Activated gamma-delta T cell treated with anti-CD3 and anti-CD28 coated beads, Interleukin-2, amount 50 U/mL, for 16 hours (primary cell): ENCODE results near the gene SOX5.

Source experiments
- DNase-seq: peaks from one replicate; pipeline ENCODE4 v3.0.0-alpha.2; 2020; ENCODE audit warnings: low read depth

The SOX5 gene

DNA sequence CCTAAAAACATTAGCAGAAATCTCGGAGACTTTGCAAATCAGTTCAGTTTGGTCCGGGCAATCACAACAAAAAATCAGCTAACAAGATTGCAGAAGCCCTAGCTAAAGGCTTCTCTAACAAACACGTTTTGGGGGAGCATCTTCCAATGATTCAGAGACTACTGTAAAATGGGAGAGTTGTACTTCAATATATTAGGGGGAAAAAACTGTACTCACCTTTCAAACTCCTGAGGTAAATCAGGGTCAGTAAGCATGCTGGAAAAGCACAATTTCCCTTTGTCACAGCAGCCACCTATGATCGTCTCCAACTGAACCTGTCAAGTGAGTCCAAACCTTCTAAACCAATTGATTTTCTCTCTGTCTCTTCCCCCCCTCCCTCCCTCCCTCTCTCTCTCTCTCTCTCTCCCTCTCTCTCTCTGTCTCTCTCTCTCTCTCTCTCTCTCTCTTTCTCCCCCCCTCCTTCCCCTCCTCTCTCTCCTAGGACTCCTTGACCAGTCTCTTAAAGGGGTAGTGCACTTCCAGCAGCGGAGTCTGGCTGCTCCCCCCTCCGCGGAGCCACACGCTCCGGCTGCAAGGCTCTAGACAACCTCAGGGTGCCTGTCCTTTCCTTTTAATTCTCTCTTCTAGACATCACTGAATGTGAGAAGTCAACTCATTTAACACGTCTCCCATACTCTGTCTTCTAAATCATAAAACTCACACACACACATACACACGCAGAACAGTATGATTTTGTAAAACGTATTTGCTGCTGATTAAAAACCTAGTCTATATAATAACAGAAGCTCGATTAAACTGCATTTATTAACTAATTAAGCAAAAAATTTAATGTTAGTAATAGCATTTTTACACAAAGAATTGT is at the start of gene SOX5:
Gene SOX5, minus strand, starts transcription at position 323 of the 862 bp plus-strand sequence. Its CDS starts 69 bp downstream, at position 254.
- DNase-seq = no peak

DNA sequence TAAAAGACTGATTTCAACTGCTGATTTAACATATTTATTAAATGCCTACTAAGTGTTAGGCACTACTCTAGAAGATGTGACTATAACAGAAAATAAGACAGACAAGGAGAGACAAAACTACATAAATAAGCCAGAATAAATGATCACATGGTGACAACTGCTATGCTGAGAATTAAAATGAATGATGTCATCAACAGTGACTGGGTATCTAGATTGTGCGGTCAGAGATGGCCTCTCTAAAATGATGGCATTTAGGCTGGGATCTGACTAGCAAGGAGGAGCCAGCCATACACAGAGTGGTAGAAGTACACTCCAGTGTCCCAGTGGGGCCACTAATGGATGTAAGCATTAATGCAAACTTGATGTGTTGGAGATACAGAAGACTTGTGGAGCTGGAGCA is 37.6 kb upstream of the SOX5 start:
- DNase-seq = no peak

DNA sequence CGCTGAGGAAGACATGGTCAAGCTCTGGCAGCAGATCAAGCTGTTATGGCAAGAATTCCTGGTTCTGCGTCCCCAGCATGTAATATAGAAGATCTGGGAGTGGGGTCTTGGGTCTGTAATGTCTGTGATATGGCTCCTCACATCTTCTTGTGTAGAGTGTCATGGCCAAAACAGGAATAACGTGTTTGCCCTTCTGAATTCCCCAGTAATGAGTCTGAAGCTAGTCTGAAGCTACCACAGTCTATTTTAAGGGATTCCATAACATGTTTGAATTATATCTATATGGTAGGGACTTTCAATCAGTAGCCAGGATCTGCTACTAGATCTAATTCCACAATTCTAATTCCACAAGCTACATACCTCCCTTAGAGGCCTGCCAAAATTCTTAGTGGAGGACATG is 31.4 kb upstream of the SOX5 start:
- DNase-seq = no peak

DNA sequence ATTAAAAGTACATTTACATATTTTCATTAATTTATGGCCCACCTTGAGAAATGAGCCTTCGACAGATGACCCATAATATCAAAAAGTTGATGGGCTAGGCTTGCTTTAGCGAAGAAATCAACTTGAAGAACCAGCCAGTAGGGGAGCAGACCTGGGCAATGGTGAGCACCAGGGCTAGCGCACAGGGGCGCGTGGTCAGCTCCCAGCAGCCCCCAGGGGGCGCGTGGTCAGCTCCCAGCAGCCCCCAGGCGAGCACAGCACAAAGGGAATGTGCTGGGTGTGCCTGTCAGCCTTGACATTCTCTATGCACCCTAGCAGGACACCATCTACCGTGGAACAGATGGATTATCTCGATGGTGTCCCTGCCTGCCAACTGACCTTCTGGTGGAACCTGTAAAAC is 15.3 kb upstream of the SOX5 start:
- DNase-seq = no peak

DNA sequence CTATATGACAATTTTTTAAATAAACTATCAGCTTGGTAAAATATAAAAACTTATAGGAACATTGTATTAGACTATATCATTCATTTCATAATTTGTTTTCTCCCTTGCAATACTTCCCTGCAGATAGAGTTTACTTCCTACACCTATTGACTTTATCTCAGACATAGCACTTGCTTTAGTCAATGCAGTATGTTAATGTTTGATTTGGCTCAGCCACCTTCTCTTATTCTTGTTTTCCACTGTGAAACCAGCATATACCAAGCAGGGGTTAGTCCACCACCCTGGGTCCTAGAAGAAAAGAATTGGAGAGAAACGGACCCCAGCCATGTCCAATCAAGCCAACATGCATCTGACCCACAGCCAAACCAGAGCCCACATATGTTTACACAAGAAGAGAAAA is 10.4 kb upstream of the SOX5 start:
- DNase-seq = no peak

DNA sequence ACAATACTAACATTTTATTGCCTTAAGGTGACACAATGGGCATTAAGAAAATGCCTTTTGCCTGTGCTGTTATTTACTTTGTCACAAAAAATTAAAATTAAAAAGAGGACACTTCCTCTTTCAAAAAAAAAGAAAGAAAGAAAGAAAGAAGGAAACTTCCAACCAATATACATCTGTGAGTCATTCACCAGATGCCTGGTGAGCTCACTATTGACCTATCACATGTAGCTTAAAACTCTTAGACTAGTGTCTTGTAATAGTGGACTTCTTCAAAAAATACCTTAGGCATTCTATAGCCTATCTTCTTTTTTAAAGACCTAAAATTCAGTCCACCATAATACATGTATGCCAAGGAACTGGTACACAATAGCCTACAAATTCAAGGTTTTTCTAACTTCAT is 4.9 kb upstream of the SOX5 start:
- no peak for DNase-seq

DNA sequence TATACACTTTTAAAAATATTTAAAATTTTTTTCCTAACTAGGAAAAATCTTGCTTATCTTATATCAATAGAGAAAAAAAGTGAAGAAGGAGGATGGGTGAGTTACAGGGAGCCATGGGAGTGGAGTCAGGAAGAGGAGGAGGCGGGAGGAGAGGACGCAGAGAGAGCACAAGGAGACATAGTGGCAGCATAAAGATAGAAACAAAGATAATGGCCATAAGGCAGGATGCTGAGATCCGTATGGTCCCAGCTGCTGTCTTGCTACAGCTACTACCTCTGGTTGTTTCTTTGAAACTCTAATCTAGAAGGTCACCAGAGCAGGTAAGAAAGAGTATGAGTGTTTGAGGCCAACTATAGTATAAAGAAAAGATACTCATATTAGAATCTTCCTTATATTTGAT is 2.6 kb upstream of the SOX5 start:
- DNase-seq = no peak

DNA sequence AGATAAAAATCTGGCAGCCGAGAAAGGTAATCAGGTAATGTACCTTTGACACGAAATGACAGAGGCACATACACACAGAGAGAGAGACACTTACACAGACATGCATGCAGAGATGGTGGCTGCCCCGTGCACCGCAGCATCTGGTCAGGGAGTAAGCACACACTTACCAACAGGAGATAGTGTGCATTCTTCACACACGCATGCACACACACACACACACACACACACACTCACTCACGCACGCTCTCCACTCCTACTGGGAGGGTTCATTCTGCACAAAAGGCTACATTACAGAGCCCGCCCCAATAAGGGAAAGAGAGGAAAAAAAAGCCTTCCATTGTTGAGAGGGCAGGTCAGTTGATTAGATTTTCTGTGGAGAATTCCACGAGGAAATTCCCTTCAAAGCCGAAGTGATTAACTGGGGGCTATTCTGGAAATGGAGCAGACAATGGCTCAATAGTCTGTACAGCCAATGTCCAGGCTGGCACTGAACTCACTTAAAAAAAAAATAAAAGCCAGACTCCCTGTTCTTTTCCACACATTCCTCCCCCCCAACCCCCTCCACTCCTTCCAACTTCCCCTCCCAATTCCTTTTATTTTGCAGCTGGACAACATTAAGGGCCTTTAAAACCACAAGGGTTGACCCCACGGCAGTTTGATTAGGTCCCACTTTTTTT is 1.4 kb upstream of the SOX5 start:
- DNase-seq = no peak

DNA sequence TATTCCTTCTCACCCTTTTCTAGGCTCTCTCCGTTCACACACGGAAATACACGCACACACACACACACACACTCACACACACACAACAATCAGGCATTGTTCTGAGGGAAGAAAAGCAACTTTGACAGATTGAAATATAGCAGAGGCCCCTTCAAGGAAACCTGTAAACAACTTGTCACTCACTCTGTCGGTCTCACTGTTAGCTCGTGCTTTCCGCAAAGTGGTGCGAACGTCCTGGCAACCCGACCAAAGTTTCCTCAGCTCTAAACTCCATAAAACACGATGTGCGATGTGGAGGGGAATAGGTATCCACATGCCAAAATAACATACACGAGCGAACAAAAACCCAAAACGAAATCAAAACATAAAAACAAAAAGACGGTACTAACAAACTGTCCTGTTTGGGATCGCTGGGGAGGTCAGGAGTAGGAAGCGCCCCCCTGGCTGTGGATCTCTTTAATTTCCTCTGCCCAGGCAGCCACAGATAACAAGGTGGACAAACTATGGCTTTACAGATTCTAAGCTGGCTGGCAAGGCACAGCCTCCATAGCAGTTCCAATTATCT is 822 bp upstream of the SOX5 start:
- no peak for DNase-seq

DNA sequence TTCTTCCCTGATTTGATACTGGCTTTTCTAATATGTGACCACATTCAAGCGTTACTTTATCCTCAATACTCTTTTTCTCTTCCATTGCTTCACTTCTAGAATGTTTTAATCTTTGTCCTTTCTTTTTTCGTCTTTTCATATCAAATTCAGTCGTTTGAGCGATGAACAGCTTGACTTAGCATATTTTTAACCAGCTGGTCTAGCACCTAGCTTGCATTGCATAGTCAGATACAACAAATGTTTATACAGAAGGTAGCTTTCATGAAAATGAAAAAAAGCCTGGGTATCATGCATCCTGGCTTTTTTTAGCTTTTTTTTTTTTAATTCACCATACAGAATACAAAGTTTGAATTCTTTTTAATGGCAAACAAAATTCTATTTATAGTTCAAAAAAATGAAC is 1.2 kb downstream of the SOX5 start:
- DNase-seq = no peak

DNA sequence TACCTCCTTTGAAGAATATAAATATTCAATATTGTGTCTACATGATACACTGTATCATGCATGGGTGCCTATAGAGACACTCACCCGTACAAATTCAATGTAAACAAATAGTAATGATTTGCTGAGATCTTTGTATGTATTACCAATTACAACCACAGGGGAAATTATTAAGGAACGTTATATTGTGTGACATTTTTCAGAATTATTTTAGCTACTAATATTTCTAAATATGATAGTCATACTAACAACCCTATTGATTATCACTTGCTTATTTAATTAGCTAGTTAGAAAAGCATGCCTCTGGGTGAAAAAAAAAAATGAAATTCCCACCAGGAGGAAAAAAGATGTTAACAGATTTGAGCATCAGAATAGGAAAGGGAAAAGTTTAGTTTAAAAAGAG is 2.1 kb downstream of the SOX5 start:
- no peak for DNase-seq

DNA sequence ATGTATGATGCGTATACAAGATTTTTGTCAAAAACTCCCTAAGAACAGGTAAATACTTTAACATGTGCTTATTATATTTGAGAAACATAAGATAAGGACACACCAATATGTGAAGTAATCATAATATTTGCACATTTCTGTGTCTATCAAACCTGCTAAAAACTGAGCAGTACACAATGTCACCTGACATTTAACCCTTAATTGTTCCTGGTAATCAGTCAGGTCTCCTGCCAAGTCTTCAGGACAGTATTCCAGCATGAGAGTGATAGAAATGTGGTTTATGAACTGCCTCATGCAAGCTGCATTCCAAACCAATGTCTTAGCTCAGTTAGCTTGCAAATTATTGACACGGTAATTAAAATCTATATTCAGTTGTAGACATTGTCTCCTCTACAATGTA is 4.2 kb downstream of the SOX5 start:
- no peak for DNase-seq

DNA sequence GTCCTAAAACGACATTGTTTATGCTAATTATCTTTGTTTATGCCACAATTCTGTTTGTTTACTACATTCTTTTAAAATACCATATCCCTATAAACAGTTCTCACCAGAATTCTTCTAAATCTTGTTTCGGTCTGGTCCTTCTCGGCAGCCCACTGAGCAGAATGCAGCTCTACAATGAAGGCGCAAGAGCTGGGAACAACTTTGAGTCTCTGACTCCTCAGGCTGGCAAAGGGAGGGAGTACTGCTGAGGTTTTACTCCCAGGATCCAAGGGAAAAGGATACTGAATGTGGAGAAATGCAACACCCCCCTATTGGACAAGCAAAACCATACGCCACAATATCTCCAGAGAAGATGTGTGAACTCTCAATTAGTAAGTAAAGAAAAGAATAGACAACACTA is 5.4 kb downstream of the SOX5 start:
- DNase-seq = no peak

DNA sequence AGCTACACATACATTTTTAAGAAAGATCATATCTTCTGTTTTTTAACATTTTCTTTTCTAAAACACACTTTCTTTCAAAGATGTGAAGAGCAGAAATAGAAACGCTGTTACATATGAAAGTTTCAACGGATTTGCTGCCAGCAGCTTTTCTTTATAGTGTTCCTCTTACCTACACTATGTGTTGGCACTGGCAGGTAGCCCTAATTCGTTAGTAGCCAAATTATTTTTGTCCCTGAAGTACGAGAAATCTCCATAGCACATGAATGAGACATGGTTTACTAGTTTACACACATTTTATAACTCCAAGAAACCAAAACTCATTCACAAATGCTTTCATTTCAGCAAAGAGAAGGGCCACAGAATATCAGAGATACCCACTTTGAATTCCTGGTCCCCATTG is 6.6 kb downstream of the SOX5 start:
- no peak for DNase-seq

DNA sequence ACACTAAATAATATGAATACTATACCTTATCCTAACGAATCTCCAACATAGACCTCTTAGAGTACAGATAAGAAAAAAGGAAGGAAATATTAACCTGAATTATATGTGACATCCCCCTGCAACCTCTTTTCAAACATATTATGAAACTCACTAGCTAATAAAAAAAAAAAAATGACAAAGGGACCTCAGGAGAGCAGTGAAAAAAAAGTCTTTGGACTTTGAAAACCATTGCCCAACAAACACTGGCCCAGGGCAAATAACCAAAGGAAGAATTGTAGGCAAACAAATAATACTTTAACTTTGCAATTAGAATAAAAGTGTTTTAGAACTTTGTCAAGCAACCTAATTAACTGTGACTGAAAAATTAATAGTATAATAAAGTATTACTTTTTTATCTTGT is 7.7 kb downstream of the SOX5 start:
- DNase-seq = no peak

DNA sequence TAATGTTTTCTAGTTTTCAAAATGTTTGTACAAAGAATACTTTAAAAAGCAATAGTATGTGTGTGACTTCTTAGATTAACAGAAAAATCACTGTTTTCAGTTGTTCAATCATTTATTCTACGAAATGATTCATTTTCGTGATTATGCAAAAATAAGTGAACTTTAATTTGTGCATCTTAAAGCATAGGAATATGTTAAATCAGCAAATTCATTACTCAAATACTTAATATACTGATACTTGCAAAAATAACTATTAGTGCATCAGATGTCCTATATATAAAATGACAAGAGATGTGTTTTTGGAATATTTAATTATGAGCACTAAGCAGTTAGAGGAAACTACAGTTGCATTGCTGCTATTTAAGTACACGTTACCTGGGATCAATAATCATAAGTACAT is 11.0 kb downstream of the SOX5 start:
- no peak for DNase-seq

DNA sequence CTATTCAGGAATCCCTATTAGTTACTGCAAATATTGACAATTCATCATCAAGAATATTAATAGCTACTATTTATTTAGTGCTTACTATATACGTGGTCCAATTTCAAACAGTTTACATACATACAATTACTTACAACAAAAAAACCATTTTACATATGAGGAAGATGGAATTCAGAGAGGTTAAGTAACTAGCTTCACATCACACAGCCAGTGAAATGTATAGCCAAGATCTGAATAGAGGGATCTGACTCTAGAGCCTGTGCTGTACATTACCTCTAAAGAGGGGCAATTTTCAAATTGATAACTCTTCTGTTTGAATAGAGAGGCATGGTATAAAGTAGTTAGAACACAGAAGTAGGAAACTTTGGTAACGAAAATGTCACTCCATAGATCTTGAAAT is 18.3 kb downstream of the SOX5 start:
- DNase-seq = no peak

DNA sequence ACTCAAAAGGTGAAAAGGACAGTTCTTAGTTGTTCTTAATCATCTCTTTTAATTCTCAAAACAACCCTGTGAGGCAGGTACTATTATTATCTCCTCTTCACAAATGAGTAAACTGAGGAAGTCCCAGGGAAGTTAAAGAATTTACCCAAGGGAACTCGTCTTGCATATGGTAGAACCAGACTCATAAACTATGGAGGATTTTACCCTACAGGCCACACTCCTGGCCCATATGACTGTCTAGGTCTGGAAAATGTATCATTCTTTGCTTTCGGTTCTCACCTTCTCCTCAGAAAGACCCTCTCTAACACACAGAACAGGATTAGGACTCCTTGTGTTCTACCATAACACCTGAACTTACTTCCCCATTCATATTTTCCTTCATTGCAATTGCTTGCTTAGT is 18.9 kb downstream of the SOX5 start:
- no peak for DNase-seq

DNA sequence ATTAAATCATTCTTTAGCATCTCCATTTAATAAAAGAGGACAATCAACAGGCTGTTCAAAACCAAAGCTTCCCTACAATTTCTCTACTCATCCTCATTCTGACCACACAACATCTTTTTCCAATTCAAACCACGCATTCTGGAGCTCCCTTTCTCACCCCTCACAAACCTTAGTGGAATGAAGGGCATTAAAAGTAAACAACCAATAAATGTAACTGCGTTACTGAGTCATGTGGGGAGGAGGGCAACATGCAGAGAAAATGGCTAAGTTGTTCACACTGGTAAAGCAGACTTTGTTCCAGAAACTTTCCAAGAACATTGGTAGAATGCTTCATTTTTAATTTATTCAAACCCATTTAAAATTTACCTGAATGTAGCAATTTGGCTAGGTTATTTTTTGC is 19.6 kb downstream of the SOX5 start:
- no peak for DNase-seq

DNA sequence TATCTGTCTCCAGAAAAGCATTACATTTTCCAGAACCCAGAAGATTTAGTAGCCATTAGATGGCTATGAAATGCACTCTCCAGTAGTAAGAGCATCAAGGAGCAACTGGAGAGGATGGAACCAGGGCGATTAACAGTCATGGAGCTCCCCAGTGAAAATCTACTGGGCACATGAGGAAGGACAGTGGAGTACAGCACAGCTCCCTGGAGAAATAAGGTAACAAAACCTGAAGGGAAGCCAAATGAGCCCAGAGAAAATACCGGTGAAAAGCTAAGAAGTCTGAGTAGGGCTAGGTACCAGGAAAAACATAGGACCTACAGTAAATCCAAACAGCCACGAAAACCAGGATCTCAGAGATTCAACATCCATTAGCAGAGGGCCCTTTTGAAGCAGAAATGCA is 21.6 kb downstream of the SOX5 start:
- DNase-seq = no peak

DNA sequence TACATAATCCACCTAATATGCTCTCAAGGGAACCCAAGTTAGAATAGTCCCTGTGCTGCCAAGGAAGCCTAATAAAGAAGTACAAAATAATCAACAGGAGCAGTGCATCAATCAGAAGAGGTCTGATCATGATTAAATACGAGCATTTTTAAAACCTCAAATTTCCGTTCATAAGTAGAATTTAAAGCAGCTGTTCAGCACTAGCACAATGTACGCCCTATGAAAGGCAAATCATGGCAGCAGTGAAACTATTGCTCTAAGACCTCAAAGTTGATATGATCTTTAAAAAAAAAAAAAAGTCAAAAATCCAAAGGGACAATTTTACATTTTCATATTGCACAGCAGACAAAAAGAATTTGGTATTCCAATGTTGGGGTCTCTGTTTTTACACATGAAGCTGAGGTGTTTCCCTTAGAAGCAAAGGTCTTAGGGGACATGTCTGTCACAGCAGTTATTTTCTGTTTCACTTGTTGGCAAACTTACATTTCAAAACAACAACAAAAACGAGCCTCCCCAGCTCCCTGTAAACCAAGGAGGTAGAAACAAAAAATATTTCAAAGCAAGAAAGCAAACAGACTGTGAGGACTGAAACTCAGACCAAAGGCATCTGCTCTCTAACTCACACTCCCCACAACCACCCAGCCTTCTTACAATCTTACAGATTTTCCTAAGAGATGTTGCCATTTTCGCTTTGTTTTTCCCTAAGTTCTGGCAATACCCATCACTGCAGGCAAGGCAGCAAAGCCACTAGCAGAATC is 28.2 kb downstream of the SOX5 start:
- DNase-seq = no peak

DNA sequence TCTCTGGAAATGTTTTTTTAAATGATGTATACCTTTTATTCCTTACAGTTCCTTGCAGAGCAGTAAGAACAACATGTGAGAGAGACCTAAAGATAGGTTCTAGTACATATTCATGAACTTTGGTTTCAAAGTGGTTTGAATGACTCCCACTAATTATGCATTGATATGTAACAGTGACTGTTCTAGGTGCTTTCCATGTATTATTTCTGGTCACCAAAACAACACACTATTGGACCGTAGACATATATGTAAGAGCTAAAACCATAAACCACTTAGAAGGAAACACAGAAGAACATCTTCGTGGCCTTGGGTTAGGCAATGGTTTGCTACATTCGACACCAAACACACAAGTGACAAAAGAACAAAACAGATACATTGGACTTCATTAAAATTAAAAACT is 37.9 kb downstream of the SOX5 start:
- no peak for DNase-seq

DNA sequence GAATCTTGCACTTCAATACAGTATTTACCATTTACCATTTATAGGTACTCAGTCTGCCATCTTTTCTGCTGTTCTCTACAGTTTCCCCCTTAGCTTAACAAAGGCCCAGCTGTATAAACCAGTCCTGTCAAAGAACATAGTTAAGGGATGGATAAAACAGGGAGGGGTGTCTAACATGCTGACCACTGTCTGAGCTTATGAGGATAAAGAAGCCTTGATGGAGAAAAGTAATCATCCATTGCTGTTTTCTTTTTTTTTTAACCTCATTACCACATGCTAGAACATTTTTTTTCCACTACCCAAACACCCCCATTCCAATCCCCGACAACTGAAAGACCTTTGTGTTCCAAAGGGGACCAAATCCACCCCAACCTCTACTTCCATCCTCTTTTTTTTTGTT is 39.9 kb downstream of the SOX5 start:
- DNase-seq = no peak
